HUES48 (cell line): ENCODE measurements around the gene MEI4.
"Not testable (repeated sequence)": the region's sequence is repeated elsewhere in the genome, so short reads cannot be mapped to it uniquely, and the experiment has no call there.

ENCODE experiments used
- H3K27ac ChIP-seq: one replicate; pipeline ENCODE4 v1.7.0; 2013; ENCODE audit warnings: low read depth, low read length, inconsistent platforms
- H3K27me3 ChIP-seq: 2 replicates; pipeline ENCODE4 v1.6.1; 2013; ENCODE audit warnings: mild to moderate bottlenecking, low read length; ENCODE audit not compliant: control insufficient read depth, insufficient read depth
- H3K36me3 ChIP-seq: 2 replicates; pipeline ENCODE4 v1.6.1; 2013; ENCODE audit warnings: low read length; ENCODE audit not compliant: control insufficient read depth, insufficient read depth
- H3K4me1 ChIP-seq: 2 replicates; pipeline ENCODE4 v1.6.1; 2013; ENCODE audit warnings: mild to moderate bottlenecking, low read length; ENCODE audit not compliant: control insufficient read depth, insufficient read depth
- H3K4me3 ChIP-seq: 2 replicates; pipeline ENCODE4 v1.5.1; 2013; ENCODE audit warnings: mild to moderate bottlenecking, low read depth, low read length
- H3K9ac ChIP-seq: 2 replicates; pipeline ENCODE4 v1.6.1; 2013; ENCODE audit warnings: mild to moderate bottlenecking, low read depth, low read length, moderate library complexity
- H3K9me3 ChIP-seq: 2 replicates; pipeline ENCODE4 v1.6.1; 2013; ENCODE audit warnings: low read length; ENCODE audit not compliant: control insufficient read depth, insufficient read depth

Gene MEI4

DNA sequence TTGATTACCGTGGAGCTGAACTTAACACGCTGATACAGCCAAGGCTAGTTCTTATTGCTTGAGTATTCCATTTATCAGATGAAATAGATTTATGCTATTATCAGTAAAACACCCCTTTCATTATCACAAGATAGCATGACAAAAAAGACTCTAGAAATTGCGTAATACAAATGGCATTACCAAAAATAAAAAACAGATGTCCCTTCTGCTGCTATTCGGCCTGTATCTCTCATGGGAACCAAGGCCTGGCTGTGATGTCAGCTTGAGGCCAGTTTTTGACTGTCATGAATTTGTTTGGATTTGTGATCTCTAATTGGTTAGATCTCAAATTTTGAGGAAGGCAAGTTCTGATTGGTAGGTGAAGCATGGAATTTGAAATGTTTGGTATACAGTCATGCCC, 25.2 kb downstream of the MEI4 start:
- H3K36me3 ChIP-seq: no peaks in the 10 kb centered on the region
- no peaks in the 10 kb centered on the region for H3K9me3 ChIP-seq
- no peaks in the 10 kb centered on the region for H3K4me1 ChIP-seq
- H3K27me3 ChIP-seq: no peaks in the 10 kb centered on the region
- H3K9ac ChIP-seq: no peak overlapping the region
- H3K27ac ChIP-seq: no peak overlapping the region
- H3K4me3 ChIP-seq: no peak overlapping the region

- no peak overlapping the region for H3K27ac ChIP-seq
- H3K36me3 ChIP-seq: no peaks in the 10 kb centered on the region
- H3K27me3 ChIP-seq: no peaks in the 10 kb centered on the region
- H3K4me3 ChIP-seq: no peak overlapping the region
- no peaks in the 10 kb centered on the region for H3K9me3 ChIP-seq
- no peaks in the 10 kb centered on the region for H3K4me1 ChIP-seq
- H3K9ac ChIP-seq: no peak overlapping the region
Measured at GRCh38 chr6:77683515-77683914, 30.7 kb downstream of the MEI4 start.

- H3K4me1 ChIP-seq: no peaks in the 10 kb centered on the region
- H3K9ac ChIP-seq: no peak overlapping the region
- H3K27ac ChIP-seq: no peak overlapping the region
- no peaks in the 10 kb centered on the region for H3K9me3 ChIP-seq
- no peaks in the 10 kb centered on the region for H3K36me3 ChIP-seq
- H3K27me3 ChIP-seq: no peaks in the 10 kb centered on the region
- no peak overlapping the region for H3K4me3 ChIP-seq
Measured at GRCh38 chr6:77686931-77687330, 34.1 kb downstream of the MEI4 start.

DNA sequence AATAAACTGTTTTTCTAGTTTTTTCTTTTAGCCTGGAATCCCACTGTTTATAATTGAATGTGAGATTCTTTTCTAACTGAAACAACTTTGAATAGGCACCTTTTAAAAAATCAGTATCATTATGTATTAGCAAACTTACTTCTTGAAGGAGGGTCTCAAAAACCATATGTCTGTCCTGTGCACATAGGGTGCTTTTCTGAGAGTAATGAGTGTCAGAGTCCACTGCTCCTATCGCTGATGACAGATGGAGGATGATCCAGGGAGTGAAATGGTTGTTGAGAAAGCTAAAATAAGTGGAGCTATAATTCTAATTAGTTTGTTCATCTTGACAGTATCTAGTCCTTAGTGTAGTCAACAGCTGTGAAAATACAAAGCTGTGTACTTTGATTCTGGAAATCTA, 35.8 kb downstream of the MEI4 start:
- no peak overlapping the region for H3K27ac ChIP-seq
- H3K27me3 ChIP-seq: no peaks in the 10 kb centered on the region
- H3K4me3 ChIP-seq: no peak overlapping the region
- H3K9ac ChIP-seq: no peak overlapping the region
- H3K36me3 ChIP-seq: no peaks in the 10 kb centered on the region
- no peaks in the 10 kb centered on the region for H3K9me3 ChIP-seq
- H3K4me1 ChIP-seq: no peaks in the 10 kb centered on the region

GRCh38 chr6:77700095-77700494, 47.3 kb downstream of the MEI4 start:
- H3K4me1 ChIP-seq: peaks cover 27% of the 10 kb centered on the region
- H3K9me3 ChIP-seq, H3K27me3 ChIP-seq, H3K27ac ChIP-seq, H3K4me3 ChIP-seq, H3K9ac ChIP-seq, H3K36me3 ChIP-seq: not testable (repeated sequence)

GRCh38 chr6:77707603-77708002, 54.8 kb downstream of the MEI4 start:
- no peak overlapping the region for H3K9ac ChIP-seq
- no peak overlapping the region for H3K27ac ChIP-seq
- no peaks in the 10 kb centered on the region for H3K27me3 ChIP-seq
- H3K4me1 ChIP-seq: peaks cover 24% of the 10 kb centered on the region
- H3K4me3 ChIP-seq: no peak overlapping the region
- H3K36me3 ChIP-seq: no peaks in the 10 kb centered on the region
- H3K9me3 ChIP-seq: peaks cover 9% of the 10 kb centered on the region; the same call in 1 of the 2 replicates

DNA sequence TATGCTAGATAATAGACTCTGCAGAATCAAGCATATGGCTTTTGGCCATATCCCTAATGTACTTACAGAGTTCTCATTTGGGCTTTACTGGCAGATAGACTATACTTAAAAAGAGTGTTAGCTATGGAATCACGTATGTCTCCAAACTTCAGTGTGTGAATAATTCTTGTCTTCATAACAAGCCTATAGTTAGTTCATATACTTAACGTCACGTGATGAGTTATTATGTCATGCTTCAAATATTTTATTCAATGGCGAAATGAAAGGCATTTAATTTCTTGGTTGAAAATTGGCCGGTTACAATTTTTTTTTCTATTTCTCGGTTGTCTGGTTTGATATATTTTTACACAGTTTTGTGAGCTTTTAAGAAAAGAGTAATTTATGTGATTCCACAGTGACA, 62.7 kb downstream of the MEI4 start:
- no peaks in the 10 kb centered on the region for H3K36me3 ChIP-seq
- H3K4me3 ChIP-seq: no peak overlapping the region
- no peak overlapping the region for H3K27ac ChIP-seq
- H3K4me1 ChIP-seq: peaks cover 11% of the 10 kb centered on the region
- H3K9ac ChIP-seq: no peak overlapping the region
- no peaks in the 10 kb centered on the region for H3K9me3 ChIP-seq
- no peaks in the 10 kb centered on the region for H3K27me3 ChIP-seq

- Histone ChIP-seq H3K9me3 (no peaks in the 10 kb centered on the region), H3K4me3 (no peak overlapping the region), H3K27me3 (no peaks in the 10 kb centered on the region), H3K9ac (no peak overlapping the region), H3K4me1 (peaks cover 11% of the 10 kb centered on the region), H3K27ac (no peak overlapping the region), H3K36me3 (no peaks in the 10 kb centered on the region)
Measured at GRCh38 chr6:77716311-77716710, 63.5 kb downstream of the MEI4 start.

- H3K27me3 ChIP-seq, H3K9me3 ChIP-seq, H3K4me3 ChIP-seq, H3K36me3 ChIP-seq, H3K4me1 ChIP-seq, H3K9ac ChIP-seq, H3K27ac ChIP-seq: not testable (repeated sequence)
Measured at GRCh38 chr6:77736010-77736409, 83.2 kb downstream of the MEI4 start.

DNA sequence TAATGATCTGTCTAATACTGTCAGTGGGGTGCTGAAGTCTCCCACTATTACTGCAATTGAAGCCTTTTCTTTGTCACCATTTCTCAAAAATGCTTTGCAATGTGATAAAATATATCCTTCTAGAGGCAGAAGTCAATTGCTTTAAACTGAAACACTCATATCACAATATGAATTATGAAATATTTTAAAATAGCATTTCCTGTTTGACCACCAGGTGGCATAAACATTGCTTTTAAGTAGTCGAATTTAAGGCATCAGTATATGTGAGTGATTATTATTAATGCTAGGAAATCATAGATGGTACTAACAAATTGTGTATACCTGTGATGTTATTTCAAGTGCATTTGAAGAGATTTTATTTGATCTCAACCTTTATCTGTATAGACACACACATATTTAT, 87.5 kb downstream of the MEI4 start:
- peaks cover 5% of the 10 kb centered on the region for H3K9me3 ChIP-seq
- no peak overlapping the region for H3K27ac ChIP-seq
- no peaks in the 10 kb centered on the region for H3K4me1 ChIP-seq
- no peak overlapping the region for H3K4me3 ChIP-seq
- no peaks in the 10 kb centered on the region for H3K27me3 ChIP-seq
- H3K9ac ChIP-seq: no peak overlapping the region
- H3K36me3 ChIP-seq: no peaks in the 10 kb centered on the region

DNA sequence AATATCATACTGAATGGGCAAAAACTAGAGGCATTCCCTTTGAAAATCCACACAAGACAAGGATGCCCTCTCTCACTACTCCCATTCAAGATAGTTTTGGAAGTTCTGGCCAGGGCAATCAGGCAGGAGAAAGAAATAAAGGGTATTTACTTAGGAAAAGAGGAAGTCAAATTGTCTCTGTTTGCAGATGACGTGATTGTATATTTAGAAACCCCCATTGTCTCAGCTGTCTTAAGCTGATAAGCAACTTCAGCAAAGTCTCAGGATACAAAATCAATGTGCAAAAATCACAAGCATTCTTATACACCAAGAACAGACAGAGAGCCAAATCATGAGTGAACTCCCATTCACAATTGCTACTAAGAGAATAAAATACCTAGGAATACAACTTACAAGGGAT, 99.3 kb downstream of the MEI4 start:
- not testable (repeated sequence) for H3K27me3 ChIP-seq, H3K4me1 ChIP-seq, H3K4me3 ChIP-seq, H3K9ac ChIP-seq, H3K27ac ChIP-seq, H3K36me3 ChIP-seq, H3K9me3 ChIP-seq

GRCh38 chr6:77762386-77762785, 109.5 kb downstream of the MEI4 start:
- no peaks in the 10 kb centered on the region for H3K9me3 ChIP-seq
- no peaks in the 10 kb centered on the region for H3K27me3 ChIP-seq
- H3K36me3 ChIP-seq: no peaks in the 10 kb centered on the region
- no peak overlapping the region for H3K27ac ChIP-seq
- no peak overlapping the region for H3K9ac ChIP-seq
- H3K4me3 ChIP-seq: no peak overlapping the region
- H3K4me1 ChIP-seq: no peaks in the 10 kb centered on the region
